K562 (cell line): Measurements from ENCODE around the gene PHKG2. TPM values are rescaled to one million over a fixed set of nuclear protein-coding genes. Genes with fewer than 3 reads are reported as not detected.

Source experiments
- ATF7 ChIP-seq: fragments of 450-650 bp; IDR thresholded peaks from 2 replicates; pipeline ENCODE4 v1.7.1; 2014; ENCODE audit warnings: mild to moderate bottlenecking, moderate library complexity
- HDAC1 ChIP-seq, 2 experiments: fragments of 450-650 bp; IDR thresholded peaks; 2 replicates each; pipeline ENCODE4 v1.6.1; 2016 to 2017; ENCODE audit warnings: inconsistent platforms in 1 of 2, mild to moderate bottlenecking in 1 of 2, moderate library complexity in 1 of 2
- LEF1 ChIP-seq: fragments of 450-650 bp; IDR thresholded peaks from 2 replicates; pipeline ENCODE4 v1.6.1; 2016; ENCODE audit warnings: mild to moderate bottlenecking
- MCM3 ChIP-seq: fragments of 450-650 bp; IDR thresholded peaks from 2 replicates; pipeline ENCODE4 v1.6.1; 2016
- NFIX ChIP-seq: fragments of 250-450 bp; sonication (Bioruptor Pico); IDR thresholded peaks from 2 replicates; pipeline ENCODE4 v1.4.0; 2020; ENCODE audit warnings: low read depth, mild to moderate bottlenecking, moderate library complexity
- RBM15 ChIP-seq: fragments of 200-400 bp; formaldehyde crosslinking; IDR thresholded peaks from 2 replicates; pipeline ENCODE4 v1.6.1; 2018; ENCODE audit warnings: mild to moderate bottlenecking, low read length, moderate library complexity; ENCODE audit not compliant: insufficient read depth
- RNF2 ChIP-seq: sonication (generic); IDR thresholded peaks from 2 replicates; pipeline ENCODE4 v1.6.1; 2016
- ZNF197 ChIP-seq: fragments of 200-800 bp; sonication (Bioruptor generic); IDR thresholded peaks from 2 replicates; pipeline ENCODE4 v1.6.1; 2016; ENCODE audit warnings: low read depth, missing genetic modification characterization, missing compliant biosample characterization
- ZNF75A ChIP-seq: fragments of 450-650 bp; formaldehyde crosslinking; IDR thresholded peaks from 2 replicates; pipeline ENCODE4 v1.4.0; 2020; ENCODE audit warnings: mild to moderate bottlenecking
- polyA plus RNA-seq, 8 experiments: library from polyadenylated mRNA; depleted of rRNA in 4 of 8; stranded (reverse) in 5 of 8; unstranded in 3 of 8; fragments of >200 nt; fragmentation: Nextera tagmentation in 2 of 8; fragmentation: Illumina TruSeq in 1 of 8; extraction: Ambion mirVana in 2 of 8; extraction: Trizol in 1 of 8; gene quantifications; 2 replicates each; pipeline versions ENCODE4 v1.2.1 to v1.2.3, GENCODE V29; 2011 to 2014; ENCODE audit warnings: inconsistent platforms in 1 of 8, missing spikeins in 1 of 8
- total RNA-seq, 7 experiments: library from RNA; depleted of rRNA in 6 of 7; stranded (reverse); fragments of >200 nt in 6 of 7; fragmentation: Illumina TruSeq in 2 of 7; extraction: Trizol in 2 of 7; gene quantifications; 2 replicates each; pipeline versions ENCODE4 v1.2.1 to v1.2.3, GENCODE V29; 2011 to 2021; ENCODE audit warnings: low replicate concordance in 1 of 7
- TF ChIP-seq, protein P1 (sequence below): fragments of 250-450 bp; sonication (Bioruptor Pico); IDR thresholded peaks from 2 replicates; pipeline ENCODE4 v1.4.0; 2020
- TF ChIP-seq, protein P2 (sequence below): fragments of 250-450 bp; sonication (Bioruptor Pico); IDR thresholded peaks from 2 replicates; pipeline ENCODE4 v1.4.0; 2020; ENCODE audit warnings: mild to moderate bottlenecking, moderate library complexity
- TF ChIP-seq, protein P3 (sequence below): fragments of 450-650 bp; IDR thresholded peaks from 2 replicates; pipeline ENCODE4 v1.6.1; 2018; ENCODE audit not compliant: partially characterized antibody
- TF ChIP-seq, protein P4 (sequence below): fragments of 450-650 bp; IDR thresholded peaks from 2 replicates; pipeline ENCODE4 v1.6.1; 2016; ENCODE audit warnings: mild to moderate bottlenecking

The PHKG2 gene
- total and polyA plus RNA-seq, 9 of the 15 experiments (the other 6 are each of a cell fraction or from before 2014, with no cell fraction given), result 5.8 to 54.2 (median 30.7) TPM

DNA sequence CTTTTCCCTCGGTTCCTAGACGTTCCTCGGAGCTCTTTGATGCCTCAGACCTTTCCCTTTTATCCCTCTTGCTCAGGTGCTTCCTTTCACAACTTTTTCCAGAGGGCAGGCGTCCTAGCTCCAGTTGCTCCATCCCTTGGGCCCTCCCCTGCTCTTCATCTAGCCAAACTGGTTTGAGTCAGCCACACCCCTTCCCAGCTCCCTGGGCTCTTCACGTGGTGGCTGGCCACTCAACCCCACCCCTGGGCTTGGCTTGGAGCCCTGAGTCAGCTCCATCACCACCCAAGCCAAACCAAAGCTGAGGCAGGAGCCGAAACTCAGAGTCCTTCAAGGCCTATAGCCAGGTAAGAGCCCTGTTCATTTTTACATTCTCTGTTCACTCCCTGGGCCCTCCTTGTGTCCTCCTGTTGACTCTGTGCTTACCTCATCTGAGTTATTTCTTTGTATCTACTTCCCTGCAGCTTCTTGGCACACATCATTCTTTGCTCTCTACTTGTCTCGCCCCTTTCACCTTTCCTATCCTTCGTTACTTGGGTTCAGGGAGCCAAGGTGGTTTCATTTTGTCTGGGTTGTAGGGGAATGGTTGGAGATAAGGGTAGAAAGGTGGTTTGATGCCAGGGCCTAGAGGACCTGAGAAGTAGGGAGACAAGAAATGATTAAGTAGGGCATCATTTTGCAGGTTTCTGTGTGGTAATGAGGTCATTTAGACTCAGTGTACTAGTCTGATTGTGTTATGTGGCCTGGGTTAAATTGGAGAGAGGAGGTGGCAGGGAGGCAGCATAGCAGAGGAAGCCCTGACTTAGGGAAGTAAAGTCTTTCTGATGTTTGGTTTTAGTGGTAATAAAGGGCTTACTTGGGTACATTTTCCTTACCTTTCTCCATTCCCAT is 7.6 kb upstream of the PHKG2 start (continued):
- TF ChIP-seq, protein P1, sequence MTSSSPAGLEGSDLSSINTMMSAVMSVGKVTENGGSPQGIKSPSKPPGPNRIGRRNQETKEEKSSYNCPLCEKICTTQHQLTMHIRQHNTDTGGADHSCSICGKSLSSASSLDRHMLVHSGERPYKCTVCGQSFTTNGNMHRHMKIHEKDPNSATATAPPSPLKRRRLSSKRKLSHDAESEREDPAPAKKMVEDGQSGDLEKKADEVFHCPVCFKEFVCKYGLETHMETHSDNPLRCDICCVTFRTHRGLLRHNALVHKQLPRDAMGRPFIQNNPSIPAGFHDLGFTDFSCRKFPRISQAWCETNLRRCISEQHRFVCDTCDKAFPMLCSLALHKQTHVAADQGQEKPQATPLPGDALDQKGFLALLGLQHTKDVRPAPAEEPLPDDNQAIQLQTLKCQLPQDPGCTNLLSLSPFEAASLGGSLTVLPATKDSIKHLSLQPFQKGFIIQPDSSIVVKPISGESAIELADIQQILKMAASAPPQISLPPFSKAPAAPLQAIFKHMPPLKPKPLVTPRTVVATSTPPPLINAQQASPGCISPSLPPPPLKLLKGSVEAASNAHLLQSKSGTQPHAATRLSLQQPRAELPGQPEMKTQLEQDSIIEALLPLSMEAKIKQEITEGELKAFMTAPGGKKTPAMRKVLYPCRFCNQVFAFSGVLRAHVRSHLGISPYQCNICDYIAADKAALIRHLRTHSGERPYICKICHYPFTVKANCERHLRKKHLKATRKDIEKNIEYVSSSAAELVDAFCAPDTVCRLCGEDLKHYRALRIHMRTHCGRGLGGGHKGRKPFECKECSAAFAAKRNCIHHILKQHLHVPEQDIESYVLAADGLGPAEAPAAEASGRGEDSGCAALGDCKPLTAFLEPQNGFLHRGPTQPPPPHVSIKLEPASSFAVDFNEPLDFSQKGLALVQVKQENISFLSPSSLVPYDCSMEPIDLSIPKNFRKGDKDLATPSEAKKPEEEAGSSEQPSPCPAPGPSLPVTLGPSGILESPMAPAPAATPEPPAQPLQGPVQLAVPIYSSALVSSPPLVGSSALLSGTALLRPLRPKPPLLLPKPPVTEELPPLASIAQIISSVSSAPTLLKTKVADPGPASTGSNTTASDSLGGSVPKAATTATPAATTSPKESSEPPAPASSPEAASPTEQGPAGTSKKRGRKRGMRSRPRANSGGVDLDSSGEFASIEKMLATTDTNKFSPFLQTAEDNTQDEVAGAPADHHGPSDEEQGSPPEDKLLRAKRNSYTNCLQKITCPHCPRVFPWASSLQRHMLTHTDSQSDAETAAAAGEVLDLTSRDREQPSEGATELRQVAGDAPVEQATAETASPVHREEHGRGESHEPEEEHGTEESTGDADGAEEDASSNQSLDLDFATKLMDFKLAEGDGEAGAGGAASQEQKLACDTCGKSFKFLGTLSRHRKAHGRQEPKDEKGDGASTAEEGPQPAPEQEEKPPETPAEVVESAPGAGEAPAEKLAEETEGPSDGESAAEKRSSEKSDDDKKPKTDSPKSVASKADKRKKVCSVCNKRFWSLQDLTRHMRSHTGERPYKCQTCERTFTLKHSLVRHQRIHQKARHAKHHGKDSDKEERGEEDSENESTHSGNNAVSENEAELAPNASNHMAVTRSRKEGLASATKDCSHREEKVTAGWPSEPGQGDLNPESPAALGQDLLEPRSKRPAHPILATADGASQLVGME, result no peak
- 0 out of 4 replicates have a peak, but pooled peaks of 1 of the 2 experiments have one; percentile 14 for TF ChIP-seq HDAC1 (IDR thresholded peaks at IDR 0.05)
- TF ChIP-seq LEF1, result no peak
- TF ChIP-seq, protein P2, sequence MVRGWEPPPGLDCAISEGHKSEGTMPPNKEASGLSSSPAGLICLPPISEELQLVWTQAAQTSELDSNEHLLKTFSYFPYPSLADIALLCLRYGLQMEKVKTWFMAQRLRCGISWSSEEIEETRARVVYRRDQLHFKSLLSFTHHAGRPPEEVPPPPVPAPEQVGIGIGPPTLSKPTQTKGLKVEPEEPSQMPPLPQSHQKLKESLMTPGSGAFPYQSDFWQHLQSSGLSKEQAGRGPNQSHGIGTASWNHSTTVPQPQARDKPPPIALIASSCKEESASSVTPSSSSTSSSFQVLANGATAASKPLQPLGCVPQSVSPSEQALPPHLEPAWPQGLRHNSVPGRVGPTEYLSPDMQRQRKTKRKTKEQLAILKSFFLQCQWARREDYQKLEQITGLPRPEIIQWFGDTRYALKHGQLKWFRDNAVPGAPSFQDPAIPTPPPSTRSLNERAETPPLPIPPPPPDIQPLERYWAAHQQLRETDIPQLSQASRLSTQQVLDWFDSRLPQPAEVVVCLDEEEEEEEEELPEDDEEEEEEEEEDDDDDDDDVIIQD (CRISPR knock-in tag), result no peak
- TF ChIP-seq NFIX (CRISPR knock-in tag), result no peak
- TF ChIP-seq, protein P3, sequence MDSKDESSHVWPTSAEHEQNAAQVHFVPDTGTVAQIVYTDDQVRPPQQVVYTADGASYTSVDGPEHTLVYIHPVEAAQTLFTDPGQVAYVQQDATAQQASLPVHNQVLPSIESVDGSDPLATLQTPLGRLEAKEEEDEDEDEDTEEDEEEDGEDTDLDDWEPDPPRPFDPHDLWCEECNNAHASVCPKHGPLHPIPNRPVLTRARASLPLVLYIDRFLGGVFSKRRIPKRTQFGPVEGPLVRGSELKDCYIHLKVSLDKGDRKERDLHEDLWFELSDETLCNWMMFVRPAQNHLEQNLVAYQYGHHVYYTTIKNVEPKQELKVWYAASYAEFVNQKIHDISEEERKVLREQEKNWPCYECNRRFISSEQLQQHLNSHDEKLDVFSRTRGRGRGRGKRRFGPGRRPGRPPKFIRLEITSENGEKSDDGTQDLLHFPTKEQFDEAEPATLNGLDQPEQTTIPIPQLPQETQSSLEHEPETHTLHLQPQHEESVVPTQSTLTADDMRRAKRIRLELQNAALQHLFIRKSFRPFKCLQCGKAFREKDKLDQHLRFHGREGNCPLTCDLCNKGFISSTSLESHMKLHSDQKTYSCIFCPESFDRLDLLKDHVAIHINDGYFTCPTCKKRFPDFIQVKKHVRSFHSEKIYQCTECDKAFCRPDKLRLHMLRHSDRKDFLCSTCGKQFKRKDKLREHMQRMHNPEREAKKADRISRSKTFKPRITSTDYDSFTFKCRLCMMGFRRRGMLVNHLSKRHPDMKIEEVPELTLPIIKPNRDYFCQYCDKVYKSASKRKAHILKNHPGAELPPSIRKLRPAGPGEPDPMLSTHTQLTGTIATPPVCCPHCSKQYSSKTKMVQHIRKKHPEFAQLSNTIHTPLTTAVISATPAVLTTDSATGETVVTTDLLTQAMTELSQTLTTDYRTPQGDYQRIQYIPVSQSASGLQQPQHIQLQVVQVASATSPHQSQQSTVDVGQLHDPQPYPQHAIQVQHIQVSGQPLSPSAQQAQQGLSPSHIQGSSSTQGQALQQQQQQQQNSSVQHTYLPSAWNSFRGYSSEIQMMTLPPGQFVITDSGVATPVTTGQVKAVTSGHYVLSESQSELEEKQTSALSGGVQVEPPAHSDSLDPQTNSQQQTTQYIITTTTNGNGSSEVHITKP, result peak; percentile 42
- no peak for TF ChIP-seq RBM15
- TF ChIP-seq ZNF197 (CRISPR knock-in tag), result no peak
- no peak for TF ChIP-seq MCM3
- TF ChIP-seq, protein P4, sequence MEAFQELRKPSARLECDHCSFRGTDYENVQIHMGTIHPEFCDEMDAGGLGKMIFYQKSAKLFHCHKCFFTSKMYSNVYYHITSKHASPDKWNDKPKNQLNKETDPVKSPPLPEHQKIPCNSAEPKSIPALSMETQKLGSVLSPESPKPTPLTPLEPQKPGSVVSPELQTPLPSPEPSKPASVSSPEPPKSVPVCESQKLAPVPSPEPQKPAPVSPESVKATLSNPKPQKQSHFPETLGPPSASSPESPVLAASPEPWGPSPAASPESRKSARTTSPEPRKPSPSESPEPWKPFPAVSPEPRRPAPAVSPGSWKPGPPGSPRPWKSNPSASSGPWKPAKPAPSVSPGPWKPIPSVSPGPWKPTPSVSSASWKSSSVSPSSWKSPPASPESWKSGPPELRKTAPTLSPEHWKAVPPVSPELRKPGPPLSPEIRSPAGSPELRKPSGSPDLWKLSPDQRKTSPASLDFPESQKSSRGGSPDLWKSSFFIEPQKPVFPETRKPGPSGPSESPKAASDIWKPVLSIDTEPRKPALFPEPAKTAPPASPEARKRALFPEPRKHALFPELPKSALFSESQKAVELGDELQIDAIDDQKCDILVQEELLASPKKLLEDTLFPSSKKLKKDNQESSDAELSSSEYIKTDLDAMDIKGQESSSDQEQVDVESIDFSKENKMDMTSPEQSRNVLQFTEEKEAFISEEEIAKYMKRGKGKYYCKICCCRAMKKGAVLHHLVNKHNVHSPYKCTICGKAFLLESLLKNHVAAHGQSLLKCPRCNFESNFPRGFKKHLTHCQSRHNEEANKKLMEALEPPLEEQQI, result no peak
- no peak for TF ChIP-seq ZNF75A
- TF ChIP-seq RNF2, result no peak
- TF ChIP-seq ATF7, result no peak
